8988T (cell line): ENCODE results near the gene CCDC34.

Experiments used
- DNase-seq: peaks from one replicate; pipeline ENCODE4 v3.0.0; 2011

Gene CCDC34

DNA sequence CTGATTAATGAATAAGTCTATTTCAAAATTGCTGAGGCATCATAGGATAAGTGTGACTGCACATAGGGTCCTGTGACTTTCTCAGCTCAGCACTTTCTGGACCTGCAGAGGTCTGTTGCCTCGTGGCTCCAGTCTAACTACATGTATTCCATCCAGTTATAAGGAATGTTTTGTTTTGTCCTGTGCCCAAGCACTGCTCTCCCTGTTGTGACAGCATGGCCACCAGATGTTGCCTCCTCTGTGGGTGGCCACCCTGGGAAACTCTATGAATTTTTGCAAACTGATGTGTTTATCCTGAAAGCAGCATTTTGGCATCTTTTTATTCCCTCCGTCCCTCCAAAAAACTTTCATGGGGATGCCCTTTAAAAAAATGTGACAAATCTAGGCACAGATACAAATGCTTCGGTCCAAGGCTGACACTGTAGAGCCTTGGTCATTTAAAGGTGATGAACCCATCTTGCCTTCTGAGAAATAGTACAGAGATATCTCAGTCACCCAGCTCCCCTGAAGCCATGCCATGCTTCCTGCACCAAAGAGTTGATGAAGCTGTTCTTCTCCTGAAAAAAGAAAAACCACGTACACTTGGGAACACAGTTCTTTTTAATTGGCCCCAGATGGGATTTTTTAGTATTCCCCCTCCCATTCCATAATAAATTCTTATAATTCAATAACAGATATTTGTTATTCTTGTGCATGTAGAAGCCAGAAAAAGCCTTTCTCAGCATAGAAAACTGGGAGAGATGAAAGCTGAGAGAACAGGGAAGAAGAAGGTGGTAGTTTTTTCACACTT, 72.6 kb downstream of the CCDC34 start:
- no peak for DNase-seq
